DOHH2 (cell line): Measurements from ENCODE around the gene LMTK2.

Source experiments
- EZH2phosphoT487 ChIP-seq: fragments of 200-600 bp; sonication (generic); IDR thresholded peaks from 2 replicates; pipeline ENCODE4 v1.6.1; 2017; ENCODE audit warnings: borderline replicate concordance, mild to moderate bottlenecking, antibody characterized with exemption, low read length, moderate library complexity, mixed read lengths
- TF ChIP-seq, protein P1 (sequence below): fragments of 200-600 bp; sonication (generic); IDR thresholded peaks from one replicate; pipeline ENCODE4 v1.5.1; 2014; ENCODE audit warnings: antibody characterized with exemption, mild to moderate bottlenecking, low read depth, low read length; ENCODE audit not compliant: poor library complexity, severe bottlenecking

DNA sequence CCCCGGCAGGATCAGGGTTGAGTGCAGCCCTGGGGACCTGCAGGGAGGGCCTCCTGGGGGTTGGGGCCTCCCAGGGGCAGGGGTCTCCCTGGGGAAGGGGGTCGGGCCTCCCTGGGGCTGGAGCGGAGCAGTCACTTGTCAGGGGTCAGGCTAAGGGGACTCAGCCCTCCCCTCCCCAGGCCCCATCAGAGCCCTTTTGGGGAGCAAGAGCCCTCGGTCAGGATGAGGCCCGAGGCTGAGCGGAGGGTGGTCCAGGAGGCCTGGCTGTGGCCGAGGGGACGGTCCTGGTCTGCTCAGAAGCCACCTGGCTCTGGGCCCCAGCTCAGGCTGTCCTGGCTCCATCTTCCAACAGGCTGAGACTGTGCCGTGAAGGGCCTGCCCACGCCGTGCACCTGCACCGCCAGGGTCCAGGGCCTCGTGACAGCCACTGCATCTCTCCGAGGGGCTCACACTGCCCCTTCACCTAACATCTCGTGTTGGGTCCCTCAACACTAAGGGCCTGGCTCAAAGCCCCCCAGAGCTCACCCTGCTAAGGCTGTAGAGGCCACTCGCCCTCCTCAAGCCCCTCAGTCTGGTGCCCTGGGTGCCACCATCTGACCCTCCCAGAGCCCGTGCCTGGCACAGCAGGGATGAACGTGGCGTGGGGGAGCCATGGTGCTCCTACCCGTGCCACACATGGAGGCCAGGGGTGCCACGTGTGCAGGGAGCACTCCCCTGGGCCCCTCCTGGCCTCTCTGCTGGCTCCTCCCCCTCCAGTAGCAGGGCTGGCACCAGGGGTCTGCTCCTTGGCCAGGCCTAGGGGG lies 117.4 kb downstream of the LMTK2 start:
- TF ChIP-seq, protein P1, sequence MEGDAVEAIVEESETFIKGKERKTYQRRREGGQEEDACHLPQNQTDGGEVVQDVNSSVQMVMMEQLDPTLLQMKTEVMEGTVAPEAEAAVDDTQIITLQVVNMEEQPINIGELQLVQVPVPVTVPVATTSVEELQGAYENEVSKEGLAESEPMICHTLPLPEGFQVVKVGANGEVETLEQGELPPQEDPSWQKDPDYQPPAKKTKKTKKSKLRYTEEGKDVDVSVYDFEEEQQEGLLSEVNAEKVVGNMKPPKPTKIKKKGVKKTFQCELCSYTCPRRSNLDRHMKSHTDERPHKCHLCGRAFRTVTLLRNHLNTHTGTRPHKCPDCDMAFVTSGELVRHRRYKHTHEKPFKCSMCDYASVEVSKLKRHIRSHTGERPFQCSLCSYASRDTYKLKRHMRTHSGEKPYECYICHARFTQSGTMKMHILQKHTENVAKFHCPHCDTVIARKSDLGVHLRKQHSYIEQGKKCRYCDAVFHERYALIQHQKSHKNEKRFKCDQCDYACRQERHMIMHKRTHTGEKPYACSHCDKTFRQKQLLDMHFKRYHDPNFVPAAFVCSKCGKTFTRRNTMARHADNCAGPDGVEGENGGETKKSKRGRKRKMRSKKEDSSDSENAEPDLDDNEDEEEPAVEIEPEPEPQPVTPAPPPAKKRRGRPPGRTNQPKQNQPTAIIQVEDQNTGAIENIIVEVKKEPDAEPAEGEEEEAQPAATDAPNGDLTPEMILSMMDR = no peak
- no peak for TF ChIP-seq EZH2phosphoT487
